Mesenchymal stem cell (in vitro differentiated cells and primary cell): ENCODE measurements around the gene SLC18A3.

Experiments used
- DNase-seq: peaks from one replicate; pipeline ENCODE4 v3.0.0-alpha.2; 2013
- H2AFZ ChIP-seq: one replicate; pipeline ENCODE4 v1.6.1; 2013; ENCODE audit warnings: low read depth, mild to moderate bottlenecking, control low read depth, inconsistent platforms, low read length, moderate library complexity
- H2AK5ac ChIP-seq: 2 replicates; pipeline ENCODE4 v1.6.1; 2013; ENCODE audit warnings: low read length, moderate library complexity, mild to moderate bottlenecking, inconsistent platforms; ENCODE audit not compliant: severe bottlenecking
- H2BK120ac ChIP-seq: one replicate; pipeline ENCODE4 v1.6.1; 2013; ENCODE audit warnings: low read depth, mild to moderate bottlenecking, inconsistent platforms, low read length, moderate library complexity
- H2BK12ac ChIP-seq, 2 experiments: one replicate each; pipeline ENCODE4 v1.6.1; 2013; ENCODE audit warnings: inconsistent platforms in 2 of 2, low read length in 2 of 2, mild to moderate bottlenecking in 2 of 2, moderate library complexity in 2 of 2, control low read depth in 1 of 2
- H2BK15ac ChIP-seq: one replicate; pipeline ENCODE4 v1.6.1; 2013; ENCODE audit warnings: mild to moderate bottlenecking, low read depth, inconsistent platforms; ENCODE audit not compliant: poor library complexity, severe bottlenecking
- H2BK5ac ChIP-seq: 2 replicates; pipeline ENCODE4 v1.6.1; 2013; ENCODE audit warnings: low read depth, mild to moderate bottlenecking, low read length, control low read depth, inconsistent platforms; ENCODE audit not compliant: poor library complexity, severe bottlenecking
- H3K14ac ChIP-seq, 2 experiments: one replicate each; pipeline ENCODE4 v1.6.1; 2013; ENCODE audit warnings: inconsistent platforms in 2 of 2, low read length in 2 of 2, control low read depth in 1 of 2, mild to moderate bottlenecking in 1 of 2, moderate library complexity in 1 of 2
- H3K18ac ChIP-seq, 2 experiments: one replicate each; pipeline ENCODE4 v1.6.1; 2013; ENCODE audit warnings: inconsistent platforms in 2 of 2, low read length in 2 of 2, control low read depth in 1 of 2, low read depth in 1 of 2, mild to moderate bottlenecking in 1 of 2
- H3K23ac ChIP-seq, 2 experiments: one replicate each; pipeline ENCODE4 v1.6.1; 2013; ENCODE audit warnings: inconsistent platforms in 2 of 2, low read length in 2 of 2, mild to moderate bottlenecking in 2 of 2, moderate library complexity in 2 of 2, control low read depth in 1 of 2
- H3K27ac ChIP-seq: 2 replicates; pipeline ENCODE4 v1.5.1; 2013; ENCODE audit warnings: mild to moderate bottlenecking, moderate library complexity, low read length, control low read depth, inconsistent platforms; ENCODE audit not compliant: poor library complexity, severe bottlenecking
- H3K27me3 ChIP-seq, 2 experiments: 2 replicates each; pipeline versions ENCODE4 v1.6.1 to v1.7.0; 2013; ENCODE audit warnings: low read length in 2 of 2, mild to moderate bottlenecking in 2 of 2, moderate library complexity in 2 of 2, control low read depth in 1 of 2, inconsistent platforms in 1 of 2; ENCODE audit not compliant: control insufficient read depth in 1 of 2, insufficient read depth in 1 of 2
- H3K36me3 ChIP-seq, 2 experiments: 2 replicates each; pipeline versions ENCODE4 v1.6.1 to v1.7.0; 2013; ENCODE audit warnings: low read length in 2 of 2, control low read depth in 1 of 2, inconsistent platforms in 1 of 2, low read depth in 1 of 2, mild to moderate bottlenecking in 1 of 2; ENCODE audit not compliant: insufficient read depth in 2 of 2, control insufficient read depth in 1 of 2
- H3K4ac ChIP-seq, 2 experiments: one replicate each; pipeline ENCODE4 v1.6.1; 2013; ENCODE audit warnings: inconsistent platforms in 2 of 2, low read length in 2 of 2, mild to moderate bottlenecking in 2 of 2, moderate library complexity in 2 of 2, control low read depth in 1 of 2, low read depth in 1 of 2
- H3K4me1 ChIP-seq: 2 replicates; pipeline ENCODE4 v1.6.1; 2013; ENCODE audit warnings: low read depth, low read length, control low read depth; ENCODE audit not compliant: control insufficient read depth, insufficient read depth
- H3K4me2 ChIP-seq: 2 replicates; pipeline ENCODE4 v1.6.1; 2013; ENCODE audit warnings: low read length, mild to moderate bottlenecking, inconsistent platforms; ENCODE audit not compliant: poor library complexity, severe bottlenecking
- H3K4me3 ChIP-seq, 2 experiments: 2 replicates each; pipeline versions ENCODE4 v1.5.1 to v1.7.0; 2013; ENCODE audit warnings: low read length in 2 of 2, mild to moderate bottlenecking in 2 of 2, control low read depth in 1 of 2, low read depth in 1 of 2; ENCODE audit not compliant: insufficient read depth in 1 of 2
- H3K79me1 ChIP-seq: replicated peaks from 2 replicates; pipeline ENCODE4 v1.6.1; 2013; ENCODE audit warnings: mild to moderate bottlenecking, control low read depth, low read length, inconsistent platforms; ENCODE audit not compliant: poor library complexity, severe bottlenecking
- H3K9ac ChIP-seq: 2 replicates; pipeline ENCODE4 v1.7.0; 2013; ENCODE audit warnings: mild to moderate bottlenecking, low read length, moderate library complexity
- H3K9me3 ChIP-seq: 2 replicates; pipeline ENCODE4 v1.7.0; 2013; ENCODE audit warnings: mild to moderate bottlenecking, low read length; ENCODE audit not compliant: control insufficient read depth
- H4K8ac ChIP-seq: one replicate; pipeline ENCODE4 v1.6.1; 2013; ENCODE audit warnings: inconsistent platforms, mild to moderate bottlenecking, low read length, moderate library complexity
- H4K91ac ChIP-seq: one replicate; pipeline ENCODE4 v1.6.1; 2013; ENCODE audit warnings: mild to moderate bottlenecking, low read length, inconsistent platforms
- WGBS: methylation state at CpG from one replicate; pipeline ENCODE4 v1.1.7; 2013; ENCODE audit warnings: mixed read lengths; 5-methylcytosine and 5-hydroxymethylcytosine counted together

SLC18A3 gene

GRCh38 chr10:49617121-49618020, 7.3 kb downstream of the SLC18A3 start:
- Histone ChIP-seq H3K4me1 (peaks cover 5% of the 10 kb centered on the region), H3K9ac (no peak overlapping the region), H3K9me3 (peaks cover 3% of the 10 kb centered on the region), H3K4ac (no peak overlapping the region), H3K18ac (no peak overlapping the region), H2AK5ac (no peak overlapping the region), H3K79me1 (no peaks in the 10 kb centered on the region), H2BK120ac (no peak overlapping the region), H3K36me3 (no peaks in the 10 kb centered on the region), H3K4me2 (no peak overlapping the region), H4K8ac (no peak overlapping the region), H3K14ac (no peak overlapping the region), H3K23ac (no peak overlapping the region), H4K91ac (no peak overlapping the region), H3K27ac (no peak overlapping the region), H3K27me3 (peaks cover 86 to 96% of the 10 kb centered on the region in 2 experiments), H2AFZ (no peak overlapping the region), H2BK15ac (no peak overlapping the region), H2BK12ac (no peak overlapping the region), H3K4me3 (no peak overlapping the region), H2BK5ac (no peak overlapping the region)
- DNase-seq = no peak
- 72% methylated on average over 6 of the region's 7 CpGs for WGBS

GRCh38 chr10:49618821-49619220, 8.7 kb downstream of the SLC18A3 start:
- no peaks in the 10 kb centered on the region for H3K79me1 ChIP-seq
- no peak overlapping the region for H3K27ac ChIP-seq
- H3K18ac ChIP-seq = no peak overlapping the region
- H2BK15ac ChIP-seq = no peak overlapping the region
- no peak overlapping the region for H2BK120ac ChIP-seq
- no peak overlapping the region for H2BK12ac ChIP-seq
- H4K8ac ChIP-seq = no peak overlapping the region
- H3K4me2 ChIP-seq = no peak overlapping the region
- no peak overlapping the region for H3K4me3 ChIP-seq
- no peak overlapping the region for H3K14ac ChIP-seq
- no peak overlapping the region for H4K91ac ChIP-seq
- H3K36me3 ChIP-seq = no peaks in the 10 kb centered on the region
- no peak overlapping the region for H2AK5ac ChIP-seq
- peaks cover 72 to 96% of the 10 kb centered on the region in 2 experiments for H3K27me3 ChIP-seq
- no peak overlapping the region for H3K23ac ChIP-seq
- WGBS = no CpG with 5 or more reads among the region's 2 CpGs
- no peaks in the 10 kb centered on the region for H3K9me3 ChIP-seq
- H2BK5ac ChIP-seq = no peak overlapping the region
- H3K9ac ChIP-seq = no peak overlapping the region
- peaks cover 3% of the 10 kb centered on the region for H3K4me1 ChIP-seq
- DNase-seq = no peak
- H3K4ac ChIP-seq = no peak overlapping the region
- no peak overlapping the region for H2AFZ ChIP-seq

GRCh38 chr10:49619613-49620012, 9.5 kb downstream of the SLC18A3 start:
- Histone ChIP-seq H3K4ac (no peak overlapping the region), H3K18ac (no peak overlapping the region), H3K14ac (no peak overlapping the region), H4K8ac (no peak overlapping the region), H3K4me3 (no peak overlapping the region), H2BK5ac (no peak overlapping the region), H3K4me1 (no peaks in the 10 kb centered on the region), H3K23ac (no peak overlapping the region), H3K27me3 (peaks cover 65 to 97% of the 10 kb centered on the region in 2 experiments), H2BK15ac (no peak overlapping the region), H2AK5ac (no peak overlapping the region), H2BK12ac (no peak overlapping the region), H3K79me1 (no peaks in the 10 kb centered on the region), H3K4me2 (no peak overlapping the region), H4K91ac (no peak overlapping the region), H3K27ac (no peak overlapping the region), H3K36me3 (no peaks in the 10 kb centered on the region), H3K9me3 (no peaks in the 10 kb centered on the region), H2BK120ac (no peak overlapping the region), H2AFZ (no peak overlapping the region), H3K9ac (no peak overlapping the region)
- no peak for DNase-seq
- 48% methylated on average over 10 of the region's 10 CpGs for WGBS

GRCh38 chr10:49620286-49620810, 10.2 kb downstream of the SLC18A3 start:
- no peak overlapping the region for H3K9ac ChIP-seq
- H2BK120ac ChIP-seq = no peak overlapping the region
- 87% methylated on average over 11 of the region's 12 CpGs for WGBS
- no peak overlapping the region for H2BK5ac ChIP-seq
- no peak overlapping the region for H2BK15ac ChIP-seq
- no peak overlapping the region for H2AK5ac ChIP-seq
- H3K4ac ChIP-seq = no peak overlapping the region
- no peaks in the 10 kb centered on the region for H3K79me1 ChIP-seq
- no peak overlapping the region for H3K23ac ChIP-seq
- no peaks in the 10 kb centered on the region for H3K36me3 ChIP-seq
- no peak overlapping the region for H3K14ac ChIP-seq
- no peak overlapping the region for H4K8ac ChIP-seq
- no peak overlapping the region for H3K27ac ChIP-seq
- no peak overlapping the region for H3K4me3 ChIP-seq
- no peaks in the 10 kb centered on the region for H3K4me1 ChIP-seq
- H2AFZ ChIP-seq = no peak overlapping the region
- H2BK12ac ChIP-seq = no peak overlapping the region
- no peak overlapping the region for H3K4me2 ChIP-seq
- H3K9me3 ChIP-seq = no peaks in the 10 kb centered on the region
- H3K27me3 ChIP-seq = peaks cover 58 to 97% of the 10 kb centered on the region in 2 experiments
- no peak overlapping the region for H4K91ac ChIP-seq
- no peak overlapping the region for H3K18ac ChIP-seq
- no peak for DNase-seq
